DND-41 (cell line): ENCODE results near the gene PRR15L.

Source experiments
- ATAC-seq: fragments of 200-7000 bp; cut with Tn5 transposase; 3 replicates; pipeline ENCODE4 v1.9.1; 2021; ENCODE audit warnings: low read depth; ENCODE audit not compliant: insufficient read depth
- DNase-seq: peaks from one replicate; pipeline ENCODE4 v3.0.0-alpha.2; 2020
- H2AFZ ChIP-seq: 2 replicates; pipeline ENCODE4 v1.6.0; 2012; ENCODE audit warnings: low read depth, low read length
- H3K27ac ChIP-seq: 2 replicates; pipeline ENCODE4 v1.5.1; 2012; ENCODE audit warnings: low read length, inconsistent platforms
- H3K27me3 ChIP-seq: fragments of 200-600 bp; sonication (generic); 2 replicates; pipeline ENCODE4 v1.6.0; 2012; ENCODE audit warnings: low read length, mild to moderate bottlenecking, inconsistent platforms; ENCODE audit not compliant: insufficient read depth, poor library complexity
- H3K36me3 ChIP-seq: 2 replicates; pipeline ENCODE4 v1.5.1; 2012; ENCODE audit warnings: low read length, inconsistent platforms; ENCODE audit not compliant: insufficient read depth
- H3K4me1 ChIP-seq: 2 replicates; pipeline ENCODE4 v1.5.1; 2012; ENCODE audit warnings: mild to moderate bottlenecking, low read length; ENCODE audit not compliant: insufficient read depth
- H3K4me2 ChIP-seq: 2 replicates; pipeline ENCODE4 v1.6.0; 2012; ENCODE audit warnings: mild to moderate bottlenecking, moderate library complexity, low read length, inconsistent platforms; ENCODE audit not compliant: insufficient read depth
- H3K4me3 ChIP-seq, 2 experiments: fragments of 200-600 bp in 1 of 2; shearing (Covaris generic) in 1 of 2; 2 replicates each; pipeline ENCODE4 v1.5.1; 2012 to 2016; ENCODE audit warnings: inconsistent platforms in 2 of 2, low read length in 2 of 2, mild to moderate bottlenecking in 2 of 2, low read depth in 1 of 2, moderate library complexity in 1 of 2
- H3K79me2 ChIP-seq: 2 replicates; pipeline ENCODE4 v1.6.0; 2012; ENCODE audit warnings: low read length, inconsistent platforms; ENCODE audit not compliant: insufficient read depth
- H3K9ac ChIP-seq: 2 replicates; pipeline ENCODE4 v1.6.0; 2012; ENCODE audit warnings: low read depth, mild to moderate bottlenecking, inconsistent platforms, low read length, moderate library complexity
- H3K9me3 ChIP-seq: 2 replicates; pipeline ENCODE4 v1.5.1; 2012; ENCODE audit warnings: low read length, moderate library complexity, mild to moderate bottlenecking, inconsistent platforms; ENCODE audit not compliant: insufficient read depth, severe bottlenecking
- H4K20me1 ChIP-seq: 2 replicates; pipeline ENCODE4 v1.6.0; 2012; ENCODE audit warnings: low read length; ENCODE audit not compliant: insufficient read depth
- EZH2 ChIP-seq: IDR thresholded peaks from 3 replicates; pipeline ENCODE4 v1.6.1; 2012; ENCODE audit warnings: borderline replicate concordance, low read depth, mild to moderate bottlenecking, moderate library complexity, low read length, inconsistent platforms; ENCODE audit not compliant: severe bottlenecking
- TF ChIP-seq, protein P1 (sequence below): IDR thresholded peaks from 2 replicates; pipeline ENCODE4 v1.5.1; 2012; ENCODE audit warnings: borderline replicate concordance, low read length, moderate library complexity, mild to moderate bottlenecking; ENCODE audit not compliant: poor library complexity, severe bottlenecking; ENCODE audit errors: extremely low read depth

PRR15L gene

GRCh38 chr17:47913050-47913449 is 44.6 kb downstream of the PRR15L start:
- DNase-seq (no peak), ATAC-seq (no peak)
- H3K79me2 ChIP-seq: peaks cover 27% of the 10 kb centered on the region
- H3K9me3 ChIP-seq: no peaks in the 10 kb centered on the region
- H4K20me1 ChIP-seq: peaks cover 4% of the 10 kb centered on the region; the same call in 1 of the 2 replicates
- H3K4me3 ChIP-seq: no peak overlapping the region
- peaks cover 26% of the 10 kb centered on the region for H3K36me3 ChIP-seq
- H3K4me2 ChIP-seq: no peak overlapping the region
- no peak overlapping the region for H2AFZ ChIP-seq
- no peak for TF ChIP-seq EZH2
- TF ChIP-seq, protein P1, sequence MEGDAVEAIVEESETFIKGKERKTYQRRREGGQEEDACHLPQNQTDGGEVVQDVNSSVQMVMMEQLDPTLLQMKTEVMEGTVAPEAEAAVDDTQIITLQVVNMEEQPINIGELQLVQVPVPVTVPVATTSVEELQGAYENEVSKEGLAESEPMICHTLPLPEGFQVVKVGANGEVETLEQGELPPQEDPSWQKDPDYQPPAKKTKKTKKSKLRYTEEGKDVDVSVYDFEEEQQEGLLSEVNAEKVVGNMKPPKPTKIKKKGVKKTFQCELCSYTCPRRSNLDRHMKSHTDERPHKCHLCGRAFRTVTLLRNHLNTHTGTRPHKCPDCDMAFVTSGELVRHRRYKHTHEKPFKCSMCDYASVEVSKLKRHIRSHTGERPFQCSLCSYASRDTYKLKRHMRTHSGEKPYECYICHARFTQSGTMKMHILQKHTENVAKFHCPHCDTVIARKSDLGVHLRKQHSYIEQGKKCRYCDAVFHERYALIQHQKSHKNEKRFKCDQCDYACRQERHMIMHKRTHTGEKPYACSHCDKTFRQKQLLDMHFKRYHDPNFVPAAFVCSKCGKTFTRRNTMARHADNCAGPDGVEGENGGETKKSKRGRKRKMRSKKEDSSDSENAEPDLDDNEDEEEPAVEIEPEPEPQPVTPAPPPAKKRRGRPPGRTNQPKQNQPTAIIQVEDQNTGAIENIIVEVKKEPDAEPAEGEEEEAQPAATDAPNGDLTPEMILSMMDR: no peak
- H3K9ac ChIP-seq: no peak overlapping the region
- H3K4me1 ChIP-seq: no peaks in the 10 kb centered on the region
- H3K27ac ChIP-seq: no peak overlapping the region
- no peaks in the 10 kb centered on the region for H3K27me3 ChIP-seq

GRCh38 chr17:47907932-47908562 is 49.6 kb downstream of the PRR15L start:
- H3K4me1 ChIP-seq: no peaks in the 10 kb centered on the region
- H3K9me3 ChIP-seq: no peaks in the 10 kb centered on the region
- H2AFZ ChIP-seq: no peak overlapping the region
- peaks cover 18% of the 10 kb centered on the region for H4K20me1 ChIP-seq
- ATAC-seq (no peak), DNase-seq (no peak)
- no peak overlapping the region for H3K4me2 ChIP-seq
- H3K36me3 ChIP-seq: peaks cover 7% of the 10 kb centered on the region
- no peak overlapping the region for H3K9ac ChIP-seq
- H3K27ac ChIP-seq: no peak overlapping the region
- no peaks in the 10 kb centered on the region for H3K27me3 ChIP-seq
- no peak overlapping the region for H3K4me3 ChIP-seq
- peaks cover 52% of the 10 kb centered on the region for H3K79me2 ChIP-seq
- TF ChIP-seq, protein P1: no peak
- TF ChIP-seq EZH2: no peak

DNA sequence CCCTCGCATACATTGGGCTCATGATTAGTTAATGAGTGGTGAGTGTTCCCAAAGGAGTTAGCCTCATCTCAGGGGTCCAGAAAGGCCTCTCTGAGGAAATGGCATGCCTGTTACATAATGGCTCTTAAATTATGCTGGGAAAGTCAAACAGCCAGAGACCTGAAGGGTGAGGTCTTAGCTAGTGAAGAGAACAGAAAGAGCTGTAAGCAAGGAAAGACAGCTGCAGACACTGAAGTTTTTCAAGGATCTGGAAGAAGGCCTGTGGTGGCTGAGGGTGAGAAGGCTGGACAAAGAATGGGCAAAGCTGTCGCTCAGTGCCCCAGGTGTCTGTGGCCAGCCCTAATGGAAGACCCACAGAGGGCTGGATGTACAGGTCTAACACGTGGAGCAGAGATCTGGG is 51.2 kb downstream of the PRR15L start:
- Histone ChIP-seq H2AFZ (no peak overlapping the region), H3K4me1 (no peaks in the 10 kb centered on the region), H3K36me3 (peaks cover 7% of the 10 kb centered on the region), H3K27ac (no peak overlapping the region), H3K79me2 (peaks cover 56% of the 10 kb centered on the region), H3K4me2 (no peak overlapping the region), H3K9ac (no peak overlapping the region), H4K20me1 (peaks cover 18% of the 10 kb centered on the region), H3K27me3 (no peaks in the 10 kb centered on the region), H3K4me3 (no peak overlapping the region), H3K9me3 (no peaks in the 10 kb centered on the region)
- DNase-seq (no peak), ATAC-seq (no peak)
- TF ChIP-seq, protein P1: no peak
- no peak for TF ChIP-seq EZH2
